ENCODE results near the gene PTPRR. TPM values are rescaled to one million over a fixed set of nuclear protein-coding genes. Genes with fewer than 3 reads are reported as not detected.

PTPRR gene
- total RNA-seq, 2 donors from 2014 or later, result 0.37 to 0.51 TPM

DNA sequence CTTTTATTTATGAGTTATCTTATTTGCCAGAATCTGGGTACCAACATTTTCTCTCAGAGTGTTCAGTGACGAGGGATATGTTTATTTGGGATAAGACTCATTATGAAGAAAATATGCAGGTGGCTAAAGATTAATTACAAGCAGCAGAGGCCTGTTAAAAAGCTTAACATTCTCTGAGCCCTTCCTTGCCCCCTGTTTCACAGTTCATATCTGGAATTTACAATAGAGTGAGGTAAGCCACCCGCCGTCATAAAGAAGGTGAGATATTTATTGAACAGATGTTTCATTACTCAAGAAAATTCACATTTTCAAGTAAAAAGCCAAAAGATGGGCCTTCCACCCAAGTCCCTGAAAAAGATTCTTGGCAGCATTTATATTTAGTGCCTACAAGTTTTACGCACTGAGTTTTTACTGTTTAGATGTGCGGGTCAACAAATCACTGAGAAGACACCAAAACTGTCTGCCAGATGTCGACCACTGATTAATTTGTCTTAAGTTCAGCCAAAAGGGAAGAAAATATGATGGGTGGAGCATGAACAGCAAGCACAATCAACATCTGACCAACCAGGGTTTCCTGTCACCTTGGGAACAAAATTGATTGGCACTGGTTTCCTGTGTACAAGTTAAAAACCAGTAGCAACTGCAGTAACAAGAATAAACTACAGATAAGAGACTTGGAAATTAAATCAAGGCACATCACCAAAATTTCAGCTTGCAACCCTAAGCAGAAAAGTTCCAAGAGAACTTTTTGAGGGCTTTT, 197.8 kb downstream of the PTPRR start:
- TF ChIP-seq, protein P1, sequence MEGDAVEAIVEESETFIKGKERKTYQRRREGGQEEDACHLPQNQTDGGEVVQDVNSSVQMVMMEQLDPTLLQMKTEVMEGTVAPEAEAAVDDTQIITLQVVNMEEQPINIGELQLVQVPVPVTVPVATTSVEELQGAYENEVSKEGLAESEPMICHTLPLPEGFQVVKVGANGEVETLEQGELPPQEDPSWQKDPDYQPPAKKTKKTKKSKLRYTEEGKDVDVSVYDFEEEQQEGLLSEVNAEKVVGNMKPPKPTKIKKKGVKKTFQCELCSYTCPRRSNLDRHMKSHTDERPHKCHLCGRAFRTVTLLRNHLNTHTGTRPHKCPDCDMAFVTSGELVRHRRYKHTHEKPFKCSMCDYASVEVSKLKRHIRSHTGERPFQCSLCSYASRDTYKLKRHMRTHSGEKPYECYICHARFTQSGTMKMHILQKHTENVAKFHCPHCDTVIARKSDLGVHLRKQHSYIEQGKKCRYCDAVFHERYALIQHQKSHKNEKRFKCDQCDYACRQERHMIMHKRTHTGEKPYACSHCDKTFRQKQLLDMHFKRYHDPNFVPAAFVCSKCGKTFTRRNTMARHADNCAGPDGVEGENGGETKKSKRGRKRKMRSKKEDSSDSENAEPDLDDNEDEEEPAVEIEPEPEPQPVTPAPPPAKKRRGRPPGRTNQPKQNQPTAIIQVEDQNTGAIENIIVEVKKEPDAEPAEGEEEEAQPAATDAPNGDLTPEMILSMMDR (IDR thresholded peaks at IDR 0.05), result no peak
- no peak for DNase-seq (ENCODE audit: low spot score)
- no peaks in the 10 kb centered on the region for H3K36me3 ChIP-seq
- no peaks in the 10 kb centered on the region for H3K27me3 ChIP-seq
- peak overlapping the region; percentile 28 to 52 for H3K27ac ChIP-seq
- no peaks in the 10 kb centered on the region for H3K9me3 ChIP-seq
- H3K4me1 ChIP-seq, result no peaks in the 10 kb centered on the region
- no peak overlapping the region for H3K4me3 ChIP-seq

DNA sequence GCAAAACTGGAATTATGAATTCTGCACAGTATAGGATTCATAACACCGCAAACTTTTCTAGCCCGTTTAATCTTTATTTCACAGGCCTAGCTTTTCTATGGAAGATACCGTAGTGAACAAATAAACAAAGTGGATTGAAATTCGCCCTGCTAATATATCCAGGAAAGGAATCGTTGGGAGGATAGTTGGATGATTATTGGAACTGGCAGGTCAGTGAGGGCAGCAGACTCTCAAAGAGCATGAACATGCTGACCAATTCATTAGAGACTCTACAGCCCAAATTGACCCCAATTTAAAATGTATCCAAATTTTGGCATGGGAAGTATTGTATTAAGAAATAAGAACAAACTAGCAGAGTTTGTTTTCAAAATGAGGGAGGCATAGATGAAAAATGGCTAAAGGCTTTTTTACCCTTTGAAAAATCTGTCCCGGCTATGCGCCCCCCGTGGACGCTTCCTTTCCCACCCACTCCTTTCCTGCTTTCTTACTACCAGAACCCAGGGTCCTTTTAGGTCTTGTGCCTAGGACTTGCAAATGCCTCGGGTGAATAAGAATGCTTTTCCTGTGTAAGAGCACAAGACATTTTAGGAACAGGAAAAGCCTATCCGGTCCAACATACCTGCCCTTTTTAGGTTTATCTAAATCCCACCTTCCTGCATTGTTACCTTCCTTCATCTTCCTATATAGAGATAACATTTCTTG, 198.7 kb downstream of the PTPRR start:
- Histone ChIP-seq H3K4me1 (no peaks in the 10 kb centered on the region), H3K4me3 (no peak overlapping the region), H3K27ac (peak overlapping the region; percentile 28 to 52), H3K9me3 (no peaks in the 10 kb centered on the region), H3K36me3 (no peaks in the 10 kb centered on the region), H3K27me3 (no peaks in the 10 kb centered on the region)
- DNase-seq (ENCODE audit: low spot score), result no peak
- TF ChIP-seq, protein P1 (IDR thresholded peaks at IDR 0.05), result no peak

DNA sequence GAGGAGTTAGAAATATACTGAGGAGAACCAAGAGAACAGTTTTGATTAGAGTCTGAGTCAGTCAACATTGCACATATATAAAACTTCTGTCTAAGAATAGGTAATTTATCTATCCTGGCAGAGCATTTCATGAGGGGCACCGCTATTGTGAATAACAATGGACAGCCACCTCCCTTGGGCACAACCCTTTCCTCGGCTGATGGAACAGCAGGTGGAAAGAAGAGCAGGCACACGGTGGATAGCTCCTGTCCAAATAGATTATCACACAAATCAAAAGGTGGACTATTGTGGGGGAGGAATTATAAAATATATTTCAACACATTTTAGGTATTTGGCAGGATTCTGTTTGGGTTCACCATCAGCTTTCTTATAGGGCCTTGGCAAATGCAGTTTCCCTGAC, 199.3 kb downstream of the PTPRR start:
- TF ChIP-seq, protein P1 (IDR thresholded peaks at IDR 0.05), result no peak
- Histone ChIP-seq H3K27ac (peak overlapping the region; percentile 28 to 50), H3K9me3 (no peaks in the 10 kb centered on the region), H3K4me3 (no peak overlapping the region), H3K36me3 (no peaks in the 10 kb centered on the region), H3K27me3 (no peaks in the 10 kb centered on the region), H3K4me1 (no peaks in the 10 kb centered on the region)
- no peak for DNase-seq (ENCODE audit: low spot score)

DNA sequence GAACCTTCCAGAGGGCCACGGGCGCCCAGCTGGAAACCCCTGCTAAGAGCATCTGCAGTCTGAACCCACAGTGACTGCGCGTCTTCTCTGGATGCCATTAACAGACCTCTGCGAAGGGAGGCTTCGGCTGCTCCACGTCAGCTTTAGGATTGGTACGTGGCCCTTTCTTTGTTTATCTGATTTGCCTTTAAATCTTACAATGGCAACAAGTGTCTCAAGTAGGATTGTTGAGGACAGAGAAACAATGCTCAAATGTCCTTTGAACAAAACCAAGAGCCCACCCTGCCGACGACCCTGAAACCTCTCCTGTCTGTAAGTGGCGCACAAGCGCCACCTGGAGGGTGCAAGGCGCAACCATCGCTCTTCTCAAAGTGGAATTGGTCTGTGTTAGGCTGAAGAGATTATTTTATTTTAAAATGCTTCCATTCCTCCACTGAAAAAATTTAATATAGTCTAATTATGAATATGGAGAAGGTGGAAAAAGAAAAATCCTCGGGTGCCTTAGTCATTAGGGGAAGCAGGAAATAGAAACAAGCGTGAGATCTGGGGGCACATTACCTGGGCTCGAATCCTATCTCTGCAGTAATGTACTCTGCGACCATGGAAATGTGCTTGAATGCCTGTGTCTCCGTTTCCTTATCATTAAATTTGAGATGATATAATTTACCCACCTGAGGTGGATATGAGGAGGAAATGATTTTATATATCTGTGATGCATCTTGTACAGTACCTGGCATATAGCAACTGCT, 200.7 kb downstream of the PTPRR start:
- Histone ChIP-seq H3K27me3 (no peaks in the 10 kb centered on the region), H3K4me3 (peak overlapping the region in 1 of 2 donors; percentile 30), H3K27ac (peak overlapping the region; percentile 25 to 34), H3K4me1 (no peaks in the 10 kb centered on the region), H3K9me3 (no peaks in the 10 kb centered on the region), H3K36me3 (no peaks in the 10 kb centered on the region)
- no peak for DNase-seq (ENCODE audit: low spot score)
- TF ChIP-seq, protein P1 (IDR thresholded peaks at IDR 0.05), result peak; percentile 72 to 92

DNA sequence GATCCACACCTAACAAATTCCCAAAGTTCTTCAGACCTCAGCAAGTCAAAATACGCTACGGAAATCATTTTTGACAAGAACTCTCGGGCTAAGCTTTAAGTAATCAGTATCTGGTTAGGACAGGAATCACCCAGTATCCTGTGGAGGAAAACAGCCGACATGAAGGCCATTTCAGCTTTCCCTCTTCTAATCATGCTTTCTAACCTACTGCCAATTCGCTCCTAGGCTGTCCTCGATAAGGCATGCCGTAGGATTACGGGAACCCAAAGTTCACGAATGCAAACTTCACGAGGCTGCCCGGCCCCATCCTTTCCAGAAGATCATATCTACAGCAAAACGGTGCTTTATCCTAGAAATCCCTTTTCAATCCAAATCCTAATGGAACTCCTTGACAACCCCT, 201.5 kb downstream of the PTPRR start:
- H3K4me3 ChIP-seq, result no peak overlapping the region

More for the DNA sequence above, 201.5 kb downstream of the PTPRR start:
- no peak for DNase-seq (ENCODE audit: low spot score)
- H3K27me3 ChIP-seq, result no peaks in the 10 kb centered on the region
- H3K36me3 ChIP-seq, result no peaks in the 10 kb centered on the region
- H3K4me1 ChIP-seq, result no peaks in the 10 kb centered on the region
- H3K9me3 ChIP-seq, result no peaks in the 10 kb centered on the region
- H3K27ac ChIP-seq, result peak overlapping the region; percentile 25 to 34
- TF ChIP-seq, protein P1 (IDR thresholded peaks at IDR 0.05), result no peak

Measured in right atrium auricular region (tissue), 2 donors.